ENCODE results near the gene SOCS7.
A peak's percentile ranks its signal among the peaks of the same experiment; 100 is the strongest.

The SOCS7 gene, protein sequence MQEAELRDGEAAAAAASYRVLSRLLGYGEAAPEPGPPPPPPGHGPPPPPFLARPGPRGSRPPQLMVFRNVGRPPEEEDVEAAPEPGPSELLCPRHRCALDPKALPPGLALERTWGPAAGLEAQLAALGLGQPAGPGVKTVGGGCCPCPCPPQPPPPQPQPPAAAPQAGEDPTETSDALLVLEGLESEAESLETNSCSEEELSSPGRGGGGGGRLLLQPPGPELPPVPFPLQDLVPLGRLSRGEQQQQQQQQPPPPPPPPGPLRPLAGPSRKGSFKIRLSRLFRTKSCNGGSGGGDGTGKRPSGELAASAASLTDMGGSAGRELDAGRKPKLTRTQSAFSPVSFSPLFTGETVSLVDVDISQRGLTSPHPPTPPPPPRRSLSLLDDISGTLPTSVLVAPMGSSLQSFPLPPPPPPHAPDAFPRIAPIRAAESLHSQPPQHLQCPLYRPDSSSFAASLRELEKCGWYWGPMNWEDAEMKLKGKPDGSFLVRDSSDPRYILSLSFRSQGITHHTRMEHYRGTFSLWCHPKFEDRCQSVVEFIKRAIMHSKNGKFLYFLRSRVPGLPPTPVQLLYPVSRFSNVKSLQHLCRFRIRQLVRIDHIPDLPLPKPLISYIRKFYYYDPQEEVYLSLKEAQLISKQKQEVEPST

DNA sequence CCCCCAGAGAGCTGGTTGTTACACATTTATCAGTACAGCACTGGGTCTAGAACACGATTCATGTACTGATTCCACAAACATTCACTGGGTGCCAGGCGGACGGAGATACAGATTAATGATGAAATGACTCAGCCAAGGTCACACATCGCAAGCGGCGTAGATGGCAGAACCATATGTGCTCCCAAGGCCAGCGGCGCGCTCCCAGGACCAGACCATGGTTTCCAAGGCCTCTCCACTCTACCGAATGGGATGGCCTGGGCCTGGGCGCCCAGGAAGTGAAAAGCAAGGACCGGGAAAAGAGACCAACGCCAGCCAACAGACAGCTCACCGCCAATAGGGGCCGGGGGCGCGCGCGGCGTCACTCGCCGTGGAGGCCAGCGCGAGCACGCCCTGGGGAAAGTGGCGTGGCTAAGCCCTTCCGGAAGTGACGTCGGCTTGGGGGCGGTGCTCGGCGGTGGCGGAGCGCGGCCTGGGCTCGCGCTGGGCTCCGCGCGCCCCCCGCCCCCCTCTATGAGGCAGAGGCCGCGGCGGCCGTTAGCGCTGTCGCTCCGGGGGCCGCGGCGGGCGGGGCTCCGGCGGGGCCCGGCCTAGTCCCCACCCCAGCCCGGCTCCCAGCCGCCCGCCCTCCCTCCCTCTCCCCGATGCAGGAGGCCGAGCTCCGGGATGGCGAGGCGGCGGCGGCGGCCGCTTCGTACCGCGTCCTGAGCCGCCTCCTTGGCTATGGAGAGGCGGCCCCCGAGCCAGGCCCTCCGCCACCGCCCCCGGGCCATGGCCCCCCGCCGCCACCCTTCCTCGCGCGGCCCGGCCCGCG, at the start of gene SOCS7:
SOCS7 (plus strand) TSS at position 433 of the 811 bp plus-strand sequence; CDS start at position 642, 209 bp downstream.
- no peak for DNase-seq (ENCODE audit: low read depth, low spot score)
- peak within 1 kb of the TSS; percentile 48 for H3K27ac ChIP-seq

DNA sequence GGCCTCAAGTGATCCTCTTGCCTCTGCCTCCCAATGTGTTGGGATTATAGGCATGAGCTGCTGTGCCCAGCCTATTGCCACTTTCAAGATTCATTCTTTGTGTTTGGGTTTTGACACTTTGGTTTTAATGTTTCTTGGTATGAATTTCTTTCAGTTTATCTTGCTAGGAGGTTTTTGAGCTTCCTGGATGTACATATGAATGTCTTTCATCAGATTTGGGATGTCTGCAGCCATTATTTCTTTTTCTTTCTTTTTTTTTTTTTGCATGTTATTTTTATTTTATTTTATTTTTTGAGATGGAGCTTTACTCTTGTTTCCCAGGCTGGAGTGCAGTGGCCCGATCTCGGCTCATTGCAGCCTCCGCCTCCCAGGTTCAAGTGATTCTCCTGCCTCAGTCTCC, 36.1 kb upstream of the SOCS7 start:
- DNase-seq (ENCODE audit: low read depth, low spot score), result no peak
- no peak overlapping the region for H3K27ac ChIP-seq

DNA sequence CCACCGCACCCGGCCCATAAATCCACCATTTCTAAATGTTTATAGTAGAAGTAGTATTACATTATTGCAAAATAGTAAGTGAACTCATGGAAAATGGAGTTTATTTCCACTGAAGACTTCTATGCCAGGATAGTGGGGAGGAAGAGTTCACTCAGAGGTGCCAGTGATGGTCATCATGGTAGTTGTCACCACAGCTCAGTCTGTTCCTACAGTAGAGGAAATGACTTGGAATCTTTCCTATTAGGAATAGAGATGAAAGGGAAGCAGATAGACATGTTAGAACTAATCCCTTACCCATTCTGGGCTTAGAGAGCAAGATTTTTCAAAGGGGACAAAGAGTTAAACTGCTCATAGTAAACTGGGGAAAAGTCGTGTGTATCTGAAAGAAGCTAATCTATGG, 34.6 kb upstream of the SOCS7 start:
- DNase-seq (ENCODE audit: low read depth, low spot score), result no peak
- H3K27ac ChIP-seq, result peak overlapping the region; percentile 51

DNA sequence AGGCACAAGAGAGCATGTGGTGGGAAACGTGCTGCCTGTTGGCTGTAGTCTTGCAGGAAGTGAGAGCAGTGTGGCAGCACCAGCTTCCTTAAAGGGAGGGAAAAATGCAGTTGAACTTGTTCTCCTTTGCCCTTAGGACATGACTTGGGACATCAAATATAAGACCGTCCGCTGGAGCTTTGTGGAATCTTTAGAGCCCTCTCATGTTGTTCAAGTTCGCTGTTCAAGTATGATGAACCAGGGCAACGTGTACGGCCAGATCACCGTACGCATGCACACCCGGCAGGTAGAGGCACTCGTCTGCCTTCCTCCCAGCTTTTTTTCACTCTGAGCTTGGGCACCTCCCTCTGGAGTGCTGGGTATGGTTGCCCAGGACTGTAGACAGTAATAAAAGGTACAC, 31.2 kb upstream of the SOCS7 start:
- DNase-seq (ENCODE audit: low read depth, low spot score), result peak; percentile 59
- peak overlapping the region; percentile 71 for H3K27ac ChIP-seq

DNA sequence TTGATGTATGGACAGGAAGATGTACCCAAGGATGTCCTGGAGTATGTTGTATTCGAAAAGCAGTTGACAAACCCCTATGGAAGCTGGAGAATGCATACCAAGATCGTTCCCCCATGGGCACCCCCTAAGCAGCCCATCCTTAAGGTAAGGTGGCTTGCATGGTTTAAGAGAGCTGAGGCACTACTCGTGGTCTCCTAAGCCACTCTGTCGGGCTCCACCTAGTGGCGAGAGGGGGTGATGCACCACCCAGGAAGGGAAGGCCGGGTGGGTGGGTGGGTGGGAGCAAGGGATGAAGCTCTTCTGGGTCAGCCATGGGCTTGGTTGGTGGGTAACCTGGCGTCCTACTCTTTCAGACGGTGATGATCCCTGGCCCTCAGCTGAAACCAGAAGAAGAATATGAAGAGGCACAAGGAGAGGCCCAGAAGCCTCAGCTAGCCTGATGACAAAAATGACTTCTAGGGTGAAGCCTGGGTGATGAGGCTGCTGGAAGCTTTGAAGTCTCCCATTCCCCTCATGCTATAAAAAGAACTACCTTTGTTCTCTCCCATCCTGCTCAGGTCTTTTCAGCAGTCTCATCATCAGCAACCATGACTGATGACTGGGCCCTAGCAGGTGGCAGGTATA, 29.4 kb upstream of the SOCS7 start:
- no peak for DNase-seq (ENCODE audit: low read depth, low spot score)

DNA sequence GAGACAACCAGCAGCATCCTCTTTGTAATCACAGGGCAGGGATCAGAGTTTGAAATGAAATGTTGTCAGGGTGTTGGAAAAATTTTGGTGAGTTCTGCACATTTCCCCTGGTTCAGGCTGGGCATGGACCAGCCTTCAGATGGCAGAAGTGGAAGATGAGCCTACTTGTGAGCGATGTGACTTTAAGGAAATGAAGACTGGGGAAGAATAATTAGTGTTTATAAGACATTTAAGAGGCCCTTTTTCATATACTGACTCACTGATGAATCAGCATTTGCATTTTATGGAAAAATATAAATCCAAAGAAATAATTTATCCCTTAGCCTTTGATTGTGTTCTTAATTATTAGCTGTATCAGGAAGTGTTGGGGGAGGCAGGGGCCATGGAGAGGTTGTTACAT, 28.7 kb upstream of the SOCS7 start:
- no peak for DNase-seq (ENCODE audit: low read depth, low spot score)
- H3K27ac ChIP-seq, result no peak overlapping the region

More for the DNA sequence above, 29.4 kb upstream of the SOCS7 start:
- no peak overlapping the region for H3K27ac ChIP-seq

DNA sequence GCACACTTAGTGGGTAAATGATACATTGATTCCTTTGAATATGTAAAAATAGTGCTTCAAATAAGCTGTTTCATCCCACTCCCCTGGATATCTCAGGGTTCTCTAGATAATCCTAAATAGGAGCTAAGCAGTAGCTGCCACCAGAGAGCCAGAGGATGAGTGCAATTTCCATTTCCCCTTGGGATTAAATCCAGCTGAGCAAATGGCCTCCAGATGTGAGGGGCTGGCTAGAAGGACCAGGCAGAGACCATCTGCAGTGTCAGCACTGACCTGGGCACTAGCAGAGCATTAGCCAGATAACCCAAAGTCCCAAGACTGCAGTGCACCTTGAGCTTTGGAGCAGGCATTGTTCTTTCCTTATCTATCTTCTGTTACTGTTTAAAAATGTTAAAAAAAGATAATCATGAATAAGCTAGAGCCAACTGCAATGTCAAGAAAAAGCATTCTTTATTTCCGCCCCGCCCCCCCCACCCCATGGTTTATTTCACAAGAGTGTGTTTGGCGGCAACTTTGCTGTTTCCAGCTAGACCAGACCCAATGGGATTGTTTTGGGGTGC, 27.4 kb upstream of the SOCS7 start:
- no peak for DNase-seq (ENCODE audit: low read depth, low spot score)
- H3K27ac ChIP-seq, result no peak overlapping the region

DNA sequence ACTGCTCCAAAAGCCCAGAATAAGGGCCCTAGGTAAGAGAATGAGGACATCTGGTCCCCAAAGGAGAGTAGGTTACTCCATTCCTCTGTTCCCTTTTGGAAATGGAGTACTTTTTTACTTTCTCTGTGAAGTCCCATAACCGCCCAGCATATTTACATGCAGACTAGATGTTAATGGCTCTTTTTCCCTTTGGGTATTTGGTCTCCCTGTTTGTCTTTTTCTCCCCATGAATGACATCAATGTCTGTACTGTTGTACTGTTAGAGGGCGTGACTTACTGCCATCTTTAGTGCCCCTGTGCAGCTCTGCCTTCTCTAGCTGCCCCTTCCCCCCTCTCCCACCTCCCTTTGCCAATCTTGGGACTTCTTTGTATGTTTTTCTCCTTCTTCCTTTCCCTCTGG, 26.9 kb upstream of the SOCS7 start:
- H3K27ac ChIP-seq, result no peak overlapping the region
- DNase-seq (ENCODE audit: low read depth, low spot score), result no peak

DNA sequence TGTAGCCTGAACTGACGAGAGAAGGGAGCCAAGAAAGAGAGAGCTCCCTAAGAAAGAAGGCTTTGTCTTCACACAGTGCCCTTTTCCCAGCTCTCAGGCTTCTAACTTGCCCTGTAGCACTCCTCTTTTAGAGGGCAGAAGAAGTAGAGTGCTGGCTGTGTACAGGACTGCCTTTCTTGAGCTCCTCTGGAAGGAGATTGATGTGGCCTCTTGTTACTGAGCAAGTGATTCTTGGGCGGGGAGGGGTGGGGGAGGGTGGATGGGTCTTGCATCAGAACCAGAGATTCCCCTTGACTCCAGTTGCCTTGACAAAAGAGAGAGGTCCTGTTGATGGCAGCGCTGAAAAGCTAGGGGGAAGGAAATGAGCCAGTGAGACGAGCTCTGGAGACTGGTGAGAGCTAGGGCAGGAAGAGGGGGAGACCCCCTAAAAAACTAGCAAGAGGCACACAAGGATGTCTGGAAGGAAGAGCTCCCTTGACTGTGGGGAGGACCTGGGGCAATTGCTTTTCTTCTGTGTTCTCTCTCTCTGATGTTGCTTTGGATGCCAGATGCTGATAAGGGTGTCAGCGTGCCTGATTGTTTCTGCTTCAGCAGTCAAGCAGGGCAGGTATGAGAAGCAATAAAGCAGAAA, 26.3 kb upstream of the SOCS7 start:
- no peak overlapping the region for H3K27ac ChIP-seq
- DNase-seq (ENCODE audit: low read depth, low spot score), result no peak

DNA sequence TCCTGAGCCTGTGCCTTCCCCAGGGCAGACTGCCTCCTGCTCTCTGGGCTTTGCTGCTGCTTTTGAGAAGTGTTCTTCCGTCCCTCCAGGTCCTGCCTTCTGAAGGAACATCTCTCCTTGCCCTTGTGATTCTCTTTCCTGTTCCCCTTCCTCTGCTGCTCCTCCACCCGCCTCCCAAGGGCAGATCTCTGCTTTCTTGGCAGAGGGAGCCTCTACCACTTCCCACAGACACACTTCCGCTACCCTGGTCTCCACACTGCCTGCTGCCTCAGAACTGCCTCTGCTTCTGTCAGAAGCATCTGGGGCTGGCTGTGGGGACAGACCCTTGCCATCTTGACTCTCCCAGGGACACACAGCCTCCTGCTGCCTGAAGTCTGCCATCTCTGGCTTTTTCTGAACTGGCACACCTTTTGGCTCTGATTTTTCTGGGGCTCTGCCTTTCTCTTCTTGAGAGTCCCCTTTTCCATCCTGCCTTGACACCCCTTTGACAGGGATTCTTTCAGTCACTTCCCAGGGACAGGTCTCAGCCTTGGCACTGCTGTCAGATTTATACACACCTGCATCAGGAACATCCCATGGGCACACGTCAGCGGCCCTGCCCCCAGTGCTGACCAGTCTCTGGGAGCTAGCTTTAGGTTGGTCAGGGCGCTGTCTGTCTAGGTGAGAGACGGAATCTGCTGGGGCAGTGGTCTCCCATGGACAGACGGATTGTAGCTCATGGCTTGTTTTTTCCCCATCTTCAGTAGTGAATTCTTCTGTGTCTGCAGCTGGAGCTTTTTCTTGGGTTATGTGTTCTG, 24.4 kb upstream of the SOCS7 start:
- DNase-seq (ENCODE audit: low read depth, low spot score), result no peak
- no peak overlapping the region for H3K27ac ChIP-seq

DNA sequence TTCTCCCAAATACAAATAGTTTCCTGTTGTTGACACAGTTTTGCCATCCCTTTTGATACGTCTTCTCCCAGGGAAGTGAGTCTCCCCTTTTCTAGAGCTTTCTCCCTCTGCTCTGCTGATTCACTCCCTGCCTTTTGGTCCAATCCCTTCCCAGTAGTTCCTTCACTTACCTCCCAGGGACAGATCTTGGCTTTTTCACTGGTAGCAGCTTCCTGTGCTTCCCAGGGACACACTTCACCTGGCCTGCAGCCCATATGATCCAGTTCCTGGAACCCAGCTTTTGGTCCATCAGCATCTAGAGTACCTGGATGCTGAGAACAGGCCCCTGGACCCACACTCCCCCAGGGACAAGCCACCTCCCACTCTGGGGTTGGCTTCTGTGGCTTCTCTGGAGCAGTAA, 23.7 kb upstream of the SOCS7 start:
- no peak for DNase-seq (ENCODE audit: low read depth, low spot score)

DNA sequence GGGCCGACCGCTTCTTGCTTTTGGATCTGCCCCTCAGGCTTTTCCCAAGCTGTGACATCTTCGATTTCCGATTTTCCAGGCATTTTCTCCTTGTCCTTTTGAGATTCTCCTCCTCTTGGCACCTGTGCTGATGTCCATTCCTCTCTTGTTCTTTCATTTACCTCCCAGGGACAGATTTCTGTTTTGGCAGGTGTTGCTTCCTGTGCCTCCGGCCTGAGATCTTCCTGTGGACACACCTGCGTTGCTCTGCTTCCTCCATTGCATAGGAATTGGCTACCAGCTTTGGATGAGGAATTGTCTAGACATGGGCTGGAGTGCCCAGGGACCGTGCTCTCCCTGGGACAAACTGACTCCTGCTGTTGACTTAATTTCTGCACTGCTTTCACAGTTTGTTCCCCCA, 23.0 kb upstream of the SOCS7 start:
- DNase-seq (ENCODE audit: low read depth, low spot score), result no peak

More for the DNA sequence above, 23.7 kb upstream of the SOCS7 start:
- no peak overlapping the region for H3K27ac ChIP-seq

DNA sequence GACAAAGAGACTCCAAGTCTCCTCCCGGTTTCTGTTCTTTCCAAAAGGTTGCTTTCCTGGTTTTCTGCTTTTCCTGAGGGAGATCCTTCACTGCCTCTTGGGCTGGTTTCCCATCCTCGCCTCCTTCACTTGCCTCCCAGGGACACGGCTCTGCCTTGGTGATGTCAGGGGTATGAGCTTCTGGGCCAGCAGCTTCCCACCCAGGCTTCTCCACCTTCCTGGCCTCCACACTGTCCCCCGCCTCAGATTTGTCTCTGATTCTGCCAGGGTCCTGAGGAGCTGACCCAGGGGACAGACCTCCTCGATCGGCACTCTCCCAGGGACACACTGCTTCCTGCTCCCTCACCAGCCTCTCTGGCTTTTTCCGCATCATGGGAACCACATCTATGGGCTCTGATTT, 22.4 kb upstream of the SOCS7 start:
- no peak for DNase-seq (ENCODE audit: low read depth, low spot score)
- no peak overlapping the region for H3K27ac ChIP-seq

More for the DNA sequence above, 23.0 kb upstream of the SOCS7 start:
- H3K27ac ChIP-seq, result no peak overlapping the region

DNA sequence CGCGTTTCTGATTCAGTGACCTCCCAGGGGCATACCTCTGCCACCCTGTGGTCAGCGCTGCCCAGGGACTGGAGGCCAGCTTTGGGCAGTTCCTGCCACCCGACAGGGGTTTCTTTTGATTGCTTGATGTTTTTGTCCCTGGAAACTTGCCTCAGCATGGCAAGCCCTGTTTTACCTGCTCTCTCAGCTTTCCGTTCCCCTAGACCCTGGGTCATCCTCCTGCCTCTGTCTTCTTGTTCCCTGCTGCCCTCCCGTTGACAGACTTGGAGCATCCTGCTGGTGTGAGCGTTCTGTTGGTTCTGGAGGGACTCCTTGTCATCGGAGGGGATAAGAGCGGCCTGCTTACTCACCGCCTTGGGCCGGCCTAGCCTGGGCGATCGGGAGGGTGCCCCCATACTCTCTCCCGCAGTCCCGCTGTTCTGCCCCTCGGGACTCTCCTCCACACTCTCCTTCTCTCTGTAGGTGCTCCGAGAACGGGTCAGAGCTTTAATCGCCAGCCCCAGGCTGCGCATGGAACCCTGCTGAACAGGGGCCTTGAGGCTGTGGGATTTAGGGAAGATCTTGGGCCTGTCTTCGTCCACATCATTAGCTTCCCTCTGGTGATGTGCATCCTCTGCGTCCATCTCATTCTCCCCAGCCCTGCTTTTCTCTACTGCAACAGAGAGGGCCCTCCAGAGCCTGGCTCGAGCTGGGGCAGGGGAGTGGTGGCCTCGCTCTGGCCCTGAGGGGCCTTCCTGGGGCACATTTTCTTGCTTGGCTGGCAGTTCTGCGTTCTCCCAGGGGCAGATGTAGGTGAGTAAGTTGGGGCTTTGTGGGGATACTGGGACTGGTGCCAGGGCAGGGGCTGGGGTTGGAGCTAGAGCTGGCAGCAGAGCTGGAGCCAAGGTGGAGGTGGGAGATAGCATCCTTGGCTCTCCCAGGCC, 21.6 kb upstream of the SOCS7 start:
- no peak for DNase-seq (ENCODE audit: low read depth, low spot score)
- no peak overlapping the region for H3K27ac ChIP-seq

DNA sequence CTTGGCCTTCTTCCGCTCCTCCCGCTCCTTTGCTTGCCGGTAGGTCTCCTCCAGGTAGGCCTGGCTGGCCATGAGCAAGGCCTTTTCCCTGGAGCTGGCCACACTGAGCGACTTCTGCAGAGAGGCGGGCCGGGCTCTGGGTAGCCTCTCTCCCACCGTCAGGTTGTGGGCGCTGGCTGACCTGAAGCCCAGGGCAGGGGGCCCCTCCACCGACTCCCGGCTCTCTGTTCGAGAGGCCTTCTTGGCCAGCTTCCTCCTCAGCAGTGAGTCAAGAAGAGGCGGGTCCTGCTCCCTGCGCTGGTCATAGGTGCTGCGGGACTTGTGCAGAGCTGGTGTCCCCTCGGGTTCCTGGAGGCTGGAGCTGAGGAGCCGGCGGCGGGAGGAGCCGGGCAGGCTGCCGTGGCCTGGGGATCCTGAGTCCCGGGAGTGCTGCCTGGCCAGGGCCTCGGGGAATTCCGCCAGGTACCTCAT, 20.7 kb upstream of the SOCS7 start:
- H3K27ac ChIP-seq, result no peak overlapping the region

DNA sequence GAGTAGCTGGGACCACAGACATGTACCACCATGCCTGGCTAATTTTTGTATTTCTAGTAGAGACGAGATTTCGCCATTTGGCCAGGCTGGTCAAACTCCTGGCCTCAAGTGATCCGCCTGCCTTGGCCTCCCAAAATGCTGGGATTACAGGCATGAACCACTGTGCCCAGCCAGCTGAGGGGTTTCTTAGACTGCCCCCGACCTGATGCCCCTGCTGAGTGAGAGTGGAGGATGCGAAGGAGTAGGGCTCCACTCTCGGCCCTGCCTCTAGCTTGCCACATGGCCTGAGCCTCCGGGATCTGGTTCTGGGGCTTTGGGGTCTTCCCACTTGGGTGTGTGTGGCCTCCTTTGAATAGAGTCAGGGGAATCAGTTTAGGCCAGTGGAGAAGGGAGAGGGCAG, 18.9 kb upstream of the SOCS7 start:
- no peak for DNase-seq (ENCODE audit: low read depth, low spot score)
- no peak overlapping the region for H3K27ac ChIP-seq

More for the DNA sequence above, 20.7 kb upstream of the SOCS7 start:
- DNase-seq (ENCODE audit: low read depth, low spot score), result no peak

DNA sequence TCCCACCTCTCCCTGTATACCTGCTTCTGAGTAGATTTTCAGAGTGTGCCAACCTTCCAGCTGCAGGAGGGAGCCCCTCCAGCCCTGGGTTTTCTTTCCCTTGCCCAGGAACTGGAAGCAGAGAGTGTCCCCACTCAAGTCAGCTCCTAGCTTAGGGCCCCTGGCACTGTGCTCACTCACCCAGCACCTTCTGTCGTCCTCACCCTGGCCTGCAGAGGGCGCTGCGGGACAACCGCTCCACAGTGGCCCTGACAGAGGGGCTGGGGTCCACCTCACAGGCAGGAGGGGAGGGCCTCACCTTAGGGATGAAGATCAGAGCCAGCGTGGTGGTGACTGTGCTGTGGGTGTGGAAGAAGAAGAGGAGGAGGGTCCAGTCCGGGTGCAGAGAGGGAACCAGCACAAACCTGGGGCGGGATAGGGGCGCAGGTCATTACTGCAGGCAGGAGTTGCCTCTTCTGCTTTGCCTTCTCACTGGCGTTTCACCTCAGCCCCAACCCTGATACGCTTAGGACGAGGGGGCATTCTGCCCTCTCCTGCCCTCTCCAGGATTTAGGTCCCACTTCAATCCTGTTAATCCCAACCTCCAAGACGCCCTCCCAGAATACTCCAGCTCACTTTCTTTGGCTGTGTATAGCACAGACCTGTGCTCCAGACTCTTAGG, 17.9 kb upstream of the SOCS7 start:
- no peak for DNase-seq (ENCODE audit: low read depth, low spot score)
- H3K27ac ChIP-seq, result no peak overlapping the region
